GM19468 (cell line): ENCODE results near the gene TTC1.
"Not testable (repeated sequence)": the region's sequence is repeated elsewhere in the genome, so short reads cannot be mapped to it uniquely, and the experiment has no call there.

Source experiments
- ATAC-seq: cut with Tn5 transposase; IDR thresholded peaks from one replicate; pipeline ENCODE4 v1.9.1; 2021; ENCODE audit warnings: mild to moderate bottlenecking, moderate library complexity, moderate number of reproducible peaks; ENCODE audit not compliant: unreplicated experiment; ENCODE audit errors: extremely low read depth

The TTC1 gene

GRCh38 chr5:160008877-160009590 lies at the start of gene TTC1:
Gene TTC1, plus strand, starts transcription at chr5:160009139. Its CDS starts 1,390 bp downstream, at chr5:160010529.
- peak; percentile 98 for ATAC-seq

GRCh38 chr5:159961176-159962160 lies 47.5 kb upstream of the TTC1 start:
- ATAC-seq = no peak

- no peak for ATAC-seq
Measured at GRCh38 chr5:159962214-159962613, 46.7 kb upstream of the TTC1 start.

DNA sequence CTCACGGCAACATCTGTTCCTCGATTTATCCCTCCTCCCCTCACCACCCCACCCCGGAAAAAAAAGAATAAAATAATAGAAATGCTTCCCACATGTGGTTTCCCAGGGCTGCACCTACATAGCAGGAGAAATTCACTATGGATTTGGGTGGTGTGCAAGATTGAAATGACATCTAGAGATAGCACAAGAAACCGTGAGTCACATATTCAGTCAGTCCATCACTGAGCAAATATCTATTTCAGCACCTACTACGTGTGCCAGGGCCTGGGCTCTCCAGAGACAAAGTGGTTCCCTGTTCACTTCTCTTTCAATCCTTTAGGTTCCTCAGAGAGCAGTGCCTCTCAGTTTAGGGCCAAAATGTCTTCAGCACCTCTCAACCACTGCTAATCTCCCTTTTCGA lies 45.0 kb upstream of the TTC1 start:
- no peak for ATAC-seq

GRCh38 chr5:159965031-159965837 lies 43.7 kb upstream of the TTC1 start:
- no peak for ATAC-seq

DNA sequence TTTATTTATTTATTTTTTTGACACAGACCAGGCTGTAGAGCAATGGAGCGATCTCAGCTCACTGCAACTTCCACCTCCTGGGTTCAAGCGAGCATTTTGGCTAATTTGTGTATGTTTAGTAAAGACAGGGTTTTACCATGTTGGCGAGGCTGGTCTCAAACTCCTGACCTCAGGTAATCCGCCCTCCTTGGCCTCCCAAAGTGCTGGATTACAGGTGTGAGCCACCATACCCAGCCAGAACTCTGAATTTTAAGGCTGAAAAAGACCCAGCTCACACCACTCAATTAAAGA lies 43.2 kb upstream of the TTC1 start:
- not testable (repeated sequence) for ATAC-seq

DNA sequence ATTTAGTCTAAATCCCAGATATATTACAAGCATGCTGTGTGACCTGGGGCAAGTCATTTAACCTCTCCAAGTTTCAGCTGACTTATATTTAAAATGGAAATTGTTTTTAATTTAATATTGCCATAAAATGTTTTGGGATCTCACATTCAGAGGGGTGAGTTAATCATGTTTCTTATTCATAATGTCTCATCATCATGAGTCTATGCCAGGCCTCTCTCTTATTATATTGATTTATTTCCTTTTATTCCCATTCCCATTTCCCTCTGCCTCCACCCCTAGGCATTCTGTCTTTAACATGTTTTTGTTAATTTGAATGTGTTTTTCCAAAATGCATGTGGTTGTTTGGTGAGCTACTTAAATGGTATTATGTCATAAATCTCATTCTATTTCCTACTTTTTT lies 39.0 kb upstream of the TTC1 start:
- ATAC-seq = no peak

GRCh38 chr5:159971038-159971437 lies 37.9 kb upstream of the TTC1 start:
- ATAC-seq = no peak

GRCh38 chr5:159971514-159971913 lies 37.4 kb upstream of the TTC1 start:
- ATAC-seq = no peak

DNA sequence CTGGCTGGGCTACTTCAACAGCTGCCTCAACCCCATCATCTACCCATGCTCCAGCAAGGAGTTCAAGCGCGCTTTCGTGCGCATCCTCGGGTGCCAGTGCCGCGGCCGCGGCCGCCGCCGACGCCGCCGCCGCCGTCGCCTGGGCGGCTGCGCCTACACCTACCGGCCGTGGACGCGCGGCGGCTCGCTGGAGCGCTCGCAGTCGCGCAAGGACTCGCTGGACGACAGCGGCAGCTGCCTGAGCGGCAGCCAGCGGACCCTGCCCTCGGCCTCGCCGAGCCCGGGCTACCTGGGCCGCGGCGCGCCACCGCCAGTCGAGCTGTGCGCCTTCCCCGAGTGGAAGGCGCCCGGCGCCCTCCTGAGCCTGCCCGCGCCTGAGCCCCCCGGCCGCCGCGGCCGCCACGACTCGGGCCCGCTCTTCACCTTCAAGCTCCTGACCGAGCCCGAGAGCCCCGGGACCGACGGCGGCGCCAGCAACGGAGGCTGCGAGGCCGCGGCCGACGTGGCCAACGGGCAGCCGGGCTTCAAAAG lies 36.9 kb upstream of the TTC1 start:
- ATAC-seq = no peak

GRCh38 chr5:159972538-159973362 lies 36.2 kb upstream of the TTC1 start:
- ATAC-seq = no peak

GRCh38 chr5:159975462-159976019 lies 33.4 kb upstream of the TTC1 start:
- ATAC-seq = no peak

DNA sequence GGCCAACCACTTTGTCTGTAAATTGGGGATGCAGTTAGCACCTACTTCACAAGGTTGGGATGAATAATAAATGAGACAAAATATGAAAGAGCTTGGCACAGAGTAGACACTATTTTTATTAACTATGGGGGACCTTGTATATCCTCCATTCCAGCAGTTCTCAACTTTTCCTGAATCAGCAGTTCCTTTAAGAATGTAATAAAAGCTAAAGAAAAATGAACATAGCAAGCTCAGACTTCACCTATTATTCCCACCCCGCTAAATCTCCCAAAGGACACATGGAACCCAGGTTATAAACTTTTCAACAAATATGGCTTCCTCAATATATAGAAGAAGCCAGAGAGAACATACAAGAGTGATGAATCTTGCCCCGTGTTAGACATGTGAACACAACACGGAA lies 32.0 kb upstream of the TTC1 start:
- no peak for ATAC-seq

DNA sequence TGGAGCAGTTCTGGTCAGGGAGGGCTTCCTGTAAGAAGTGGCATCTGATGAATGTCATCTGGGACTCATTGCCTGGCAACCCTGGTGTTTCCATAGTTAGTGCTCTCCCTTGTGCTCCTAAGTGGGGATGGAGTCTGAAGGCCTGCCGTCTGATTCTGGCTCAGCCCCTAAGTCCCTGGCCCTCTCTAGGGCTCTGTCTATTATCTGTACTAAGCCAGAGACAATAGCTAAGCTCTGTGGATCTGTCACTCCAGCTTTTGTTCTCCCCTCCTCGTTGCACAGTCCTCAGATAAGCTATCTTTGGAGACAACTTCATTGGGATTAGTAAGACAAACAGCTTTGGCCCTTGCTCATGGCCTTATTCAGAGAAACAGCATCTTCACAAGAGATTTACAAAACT lies 30.6 kb upstream of the TTC1 start:
- no peak for ATAC-seq

- ATAC-seq = no peak
Measured at GRCh38 chr5:159982421-159983173, 26.3 kb upstream of the TTC1 start.

- peak; percentile 72 for ATAC-seq
Measured at GRCh38 chr5:159987031-159987674, 21.8 kb upstream of the TTC1 start.

DNA sequence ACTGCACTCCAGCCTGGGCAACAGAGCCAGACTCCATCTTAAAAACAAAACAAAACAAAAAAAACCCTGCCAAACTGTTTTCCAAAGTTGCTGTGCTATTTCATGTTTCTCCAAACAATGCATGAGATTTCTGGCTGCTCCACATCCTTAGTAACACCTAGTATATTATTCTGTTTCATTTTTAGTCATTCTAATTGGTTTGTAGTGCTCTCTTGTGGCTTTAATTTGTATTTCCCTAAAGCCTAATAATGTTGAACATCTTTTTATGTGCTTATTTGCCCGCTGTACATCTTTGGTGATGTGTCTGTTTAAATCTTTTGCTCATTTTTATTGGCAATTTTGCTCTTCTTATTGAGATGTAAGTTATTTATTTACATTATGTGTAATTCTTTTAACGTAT lies 18.4 kb upstream of the TTC1 start:
- no peak for ATAC-seq

GRCh38 chr5:159992566-159992965 lies 16.4 kb upstream of the TTC1 start:
- ATAC-seq = no peak
